K562 (cell line): Measurements from ENCODE around the gene EGFL7. TPM values are rescaled to one million over a fixed set of nuclear protein-coding genes. Genes with fewer than 3 reads are reported as not detected.

Experiments used
- CBX2 ChIP-seq: fragments of 200-600 bp; sonication (generic); IDR thresholded peaks from one replicate; pipeline ENCODE4 v1.6.1; 2012; ENCODE audit warnings: mild to moderate bottlenecking, low read length, inconsistent platforms; ENCODE audit not compliant: insufficient read depth, poor library complexity, severe bottlenecking
- CTCF ChIP-seq, 3 experiments: IDR thresholded peaks in 2 of 3; conservative IDR thresholded peaks in 1 of 3; 2 replicates each; pipeline ENCODE4 v1.5.1; 2011 to 2012; ENCODE audit warnings: low read length in 3 of 3, mild to moderate bottlenecking in 3 of 3, control low read depth in 2 of 3, improper control_type of control experiment in 1 of 3, inconsistent platforms in 1 of 3, low read depth in 1 of 3, mixed read lengths in 1 of 3, moderate library complexity in 1 of 3; ENCODE audit not compliant: insufficient read depth in 2 of 3
- ESRRB ChIP-seq: fragments of 250-450 bp; sonication (Bioruptor Pico); IDR thresholded peaks from 2 replicates; pipeline ENCODE4 v1.5.0; 2020; ENCODE audit warnings: mild to moderate bottlenecking, moderate library complexity, borderline replicate concordance
- EZH2 ChIP-seq: IDR thresholded peaks from 2 replicates; pipeline ENCODE4 v1.6.1; 2012; ENCODE audit warnings: low read depth, mild to moderate bottlenecking, inconsistent platforms, low read length, borderline replicate concordance
- FOXA3 ChIP-seq, 2 experiments: fragments of 450-650 bp in 1 of 2; sonication (generic) in 1 of 2; formaldehyde crosslinking; IDR thresholded peaks in 1 of 2; conservative IDR thresholded peaks in 1 of 2; 2 replicates each; pipeline versions ENCODE4 v1.4.0 to v1.8.0; 2020 to 2022; ENCODE audit warnings: mild to moderate bottlenecking in 2 of 2, missing genetic modification reagents in 1 of 2
- HDAC1 ChIP-seq, 2 experiments: fragments of 450-650 bp; IDR thresholded peaks; 2 replicates each; pipeline ENCODE4 v1.6.1; 2016 to 2017; ENCODE audit warnings: inconsistent platforms in 1 of 2, mild to moderate bottlenecking in 1 of 2, moderate library complexity in 1 of 2
- HDAC8 ChIP-seq: fragments of 450-650 bp; IDR thresholded peaks from 2 replicates; pipeline ENCODE4 v1.6.1; 2016; ENCODE audit warnings: mild to moderate bottlenecking, missing genetic modification characterization, moderate library complexity, missing compliant biosample characterization
- NFIX ChIP-seq: fragments of 250-450 bp; sonication (Bioruptor Pico); IDR thresholded peaks from 2 replicates; pipeline ENCODE4 v1.4.0; 2020; ENCODE audit warnings: low read depth, mild to moderate bottlenecking, moderate library complexity
- RAD51 ChIP-seq: fragments of 450-650 bp; IDR thresholded peaks from 2 replicates; pipeline ENCODE4 v1.7.1; 2016; ENCODE audit warnings: low read depth, mild to moderate bottlenecking, borderline replicate concordance
- RBM15 ChIP-seq: fragments of 200-400 bp; formaldehyde crosslinking; IDR thresholded peaks from 2 replicates; pipeline ENCODE4 v1.6.1; 2018; ENCODE audit warnings: mild to moderate bottlenecking, low read length, moderate library complexity; ENCODE audit not compliant: insufficient read depth
- SLC30A9 ChIP-seq: fragments of 250-450 bp; sonication (Bioruptor Pico); IDR thresholded peaks from 2 replicates; pipeline ENCODE4 v1.8.0; 2022; ENCODE audit warnings: mild to moderate bottlenecking, moderate library complexity
- TAL1 ChIP-seq: fragments of 450-650 bp; IDR thresholded peaks from 2 replicates; pipeline ENCODE4 v1.6.1; 2016; ENCODE audit warnings: mild to moderate bottlenecking
- TCF3 ChIP-seq: sonication (generic); formaldehyde crosslinking; IDR thresholded peaks from 2 replicates; pipeline ENCODE4 v1.4.0; 2020; ENCODE audit warnings: mild to moderate bottlenecking, missing genetic modification reagents
- ZHX1 ChIP-seq: fragments of 150-350 bp; conservative IDR thresholded peaks from 2 replicates; pipeline ENCODE4 v1.6.1; 2014; ENCODE audit warnings: low read length
- ZNF561 ChIP-seq: fragments of 450-650 bp; formaldehyde crosslinking; conservative IDR thresholded peaks from 2 replicates; pipeline ENCODE4 v1.4.0; 2020; ENCODE audit warnings: mild to moderate bottlenecking, moderate library complexity
- ZNF589 ChIP-seq: fragments of 200-800 bp; sonication (Bioruptor generic); IDR thresholded peaks from 2 replicates; pipeline ENCODE4 v1.6.1; 2016; ENCODE audit warnings: low read depth, missing genetic modification characterization, missing compliant biosample characterization
- polyA plus RNA-seq, 8 experiments: library from polyadenylated mRNA; depleted of rRNA in 4 of 8; stranded (reverse) in 5 of 8; unstranded in 3 of 8; fragments of >200 nt; fragmentation: Nextera tagmentation in 2 of 8; fragmentation: Illumina TruSeq in 1 of 8; extraction: Ambion mirVana in 2 of 8; extraction: Trizol in 1 of 8; gene quantifications; 2 replicates each; pipeline versions ENCODE4 v1.2.1 to v1.2.3, GENCODE V29; 2011 to 2014; ENCODE audit warnings: inconsistent platforms in 1 of 8, missing spikeins in 1 of 8
- total RNA-seq, 7 experiments: library from RNA; depleted of rRNA in 6 of 7; stranded (reverse); fragments of >200 nt in 6 of 7; fragmentation: Illumina TruSeq in 2 of 7; extraction: Trizol in 2 of 7; gene quantifications; 2 replicates each; pipeline versions ENCODE4 v1.2.1 to v1.2.3, GENCODE V29; 2011 to 2021; ENCODE audit warnings: low replicate concordance in 1 of 7
- TF ChIP-seq, protein P1 (sequence below): sonication (generic); formaldehyde crosslinking; IDR thresholded peaks from 2 replicates; pipeline ENCODE4 v1.5.0; 2020; ENCODE audit warnings: missing genetic modification reagents
- TF ChIP-seq, protein P2 (sequence below): fragments of 200-800 bp; sonication (Bioruptor generic); IDR thresholded peaks from 2 replicates; pipeline ENCODE4 v1.6.1; 2017; ENCODE audit warnings: missing genetic modification characterization, missing compliant biosample characterization
- TF ChIP-seq, protein P3 (sequence below): fragments of 250-450 bp; sonication (Bioruptor Pico); IDR thresholded peaks from 2 replicates; pipeline ENCODE4 v1.8.0; 2021; ENCODE audit warnings: moderate library complexity, mild to moderate bottlenecking, inconsistent platforms

The EGFL7 gene
- total and polyA plus RNA-seq, 9 of the 15 experiments (the other 6 are each of a cell fraction or from before 2014, with no cell fraction given), result 1.5 to 286 (median 55.5) TPM

- TF ChIP-seq TCF3 (CRISPR knock-in tag), result peak; percentile 32; the same call in 1 of the 2 replicates
- TF ChIP-seq CTCF (IDR thresholded peaks at IDR 0.05 in 2 of 3, conservative IDR thresholded peaks at IDR 0.05 in 1 of 3; ENCODE audit: insufficient read depth in 2 of 3, low read depth in 1 of 3, low read length in 3 of 3), result no peak
- no peak for TF ChIP-seq TAL1
- no peak for TF ChIP-seq SLC30A9 (CRISPR knock-in tag)
- TF ChIP-seq, protein P1, sequence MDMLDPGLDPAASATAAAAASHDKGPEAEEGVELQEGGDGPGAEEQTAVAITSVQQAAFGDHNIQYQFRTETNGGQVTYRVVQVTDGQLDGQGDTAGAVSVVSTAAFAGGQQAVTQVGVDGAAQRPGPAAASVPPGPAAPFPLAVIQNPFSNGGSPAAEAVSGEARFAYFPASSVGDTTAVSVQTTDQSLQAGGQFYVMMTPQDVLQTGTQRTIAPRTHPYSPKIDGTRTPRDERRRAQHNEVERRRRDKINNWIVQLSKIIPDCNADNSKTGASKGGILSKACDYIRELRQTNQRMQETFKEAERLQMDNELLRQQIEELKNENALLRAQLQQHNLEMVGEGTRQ (CRISPR knock-in tag), result no peak
- TF ChIP-seq RBM15, result no peak
- TF ChIP-seq ESRRB (CRISPR knock-in tag), result no peak
- 0 out of 2 replicates have a peak, but pooled peaks have one; percentile 25 for TF ChIP-seq ZNF589 (CRISPR knock-in tag)
- TF ChIP-seq RAD51, result peak; percentile 32; the same call in 1 of the 2 replicates
- no peak for TF ChIP-seq HDAC8 (tag)
- TF ChIP-seq ZHX1, result no peak
- TF ChIP-seq, protein P2, sequence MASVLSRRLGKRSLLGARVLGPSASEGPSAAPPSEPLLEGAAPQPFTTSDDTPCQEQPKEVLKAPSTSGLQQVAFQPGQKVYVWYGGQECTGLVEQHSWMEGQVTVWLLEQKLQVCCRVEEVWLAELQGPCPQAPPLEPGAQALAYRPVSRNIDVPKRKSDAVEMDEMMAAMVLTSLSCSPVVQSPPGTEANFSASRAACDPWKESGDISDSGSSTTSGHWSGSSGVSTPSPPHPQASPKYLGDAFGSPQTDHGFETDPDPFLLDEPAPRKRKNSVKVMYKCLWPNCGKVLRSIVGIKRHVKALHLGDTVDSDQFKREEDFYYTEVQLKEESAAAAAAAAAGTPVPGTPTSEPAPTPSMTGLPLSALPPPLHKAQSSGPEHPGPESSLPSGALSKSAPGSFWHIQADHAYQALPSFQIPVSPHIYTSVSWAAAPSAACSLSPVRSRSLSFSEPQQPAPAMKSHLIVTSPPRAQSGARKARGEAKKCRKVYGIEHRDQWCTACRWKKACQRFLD, result peak; percentile 43; the same call in 1 of the 2 replicates
- no peak for TF ChIP-seq HDAC1 (IDR thresholded peaks at IDR 0.05)
- TF ChIP-seq ZNF561 (CRISPR knock-in tag), result no peak
- TF ChIP-seq CBX2, result no peak
- no peak for TF ChIP-seq NFIX
- TF ChIP-seq EZH2, result no peak
- no peak for TF ChIP-seq FOXA3 (CRISPR knock-in tag; conservative IDR thresholded peaks at IDR 0.05 in 1 of 2, IDR thresholded peaks at IDR 0.05 in 1 of 2)
- TF ChIP-seq, protein P3, sequence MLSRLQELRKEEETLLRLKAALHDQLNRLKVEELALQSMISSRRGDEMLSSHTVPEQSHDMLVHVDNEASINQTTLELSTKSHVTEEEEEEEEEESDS (CRISPR knock-in tag), result no peak
Measured at GRCh38 chr9:136707849-136708517, 45.3 kb downstream of the EGFL7 start (continued).
